GM12864 (cell line): ENCODE results near the gene COA6.
"Not testable (repeated sequence)": the region's sequence is repeated elsewhere in the genome, so short reads cannot be mapped to it uniquely, and the experiment has no call there.

ENCODE experiments used
- DNase-seq: peaks from one replicate; pipeline ENCODE4 v3.0.0-alpha.2; 2011; ENCODE audit warnings: low read depth
- H3K4me3 ChIP-seq: 2 replicates; pipeline ENCODE4 v1.5.1; 2011; ENCODE audit warnings: mild to moderate bottlenecking, low read depth, low read length, control low read depth
- TF ChIP-seq, protein P1 (sequence below): IDR thresholded peaks from 2 replicates; pipeline ENCODE4 v1.5.1; 2011; ENCODE audit warnings: low read depth, mild to moderate bottlenecking, moderate library complexity, low read length, control low read depth, inconsistent platforms; ENCODE audit errors: missing control alignments

The COA6 gene

GRCh38 chr1:234398849-234399381 is 25.7 kb downstream of the COA6 start:
- TF ChIP-seq, protein P1, sequence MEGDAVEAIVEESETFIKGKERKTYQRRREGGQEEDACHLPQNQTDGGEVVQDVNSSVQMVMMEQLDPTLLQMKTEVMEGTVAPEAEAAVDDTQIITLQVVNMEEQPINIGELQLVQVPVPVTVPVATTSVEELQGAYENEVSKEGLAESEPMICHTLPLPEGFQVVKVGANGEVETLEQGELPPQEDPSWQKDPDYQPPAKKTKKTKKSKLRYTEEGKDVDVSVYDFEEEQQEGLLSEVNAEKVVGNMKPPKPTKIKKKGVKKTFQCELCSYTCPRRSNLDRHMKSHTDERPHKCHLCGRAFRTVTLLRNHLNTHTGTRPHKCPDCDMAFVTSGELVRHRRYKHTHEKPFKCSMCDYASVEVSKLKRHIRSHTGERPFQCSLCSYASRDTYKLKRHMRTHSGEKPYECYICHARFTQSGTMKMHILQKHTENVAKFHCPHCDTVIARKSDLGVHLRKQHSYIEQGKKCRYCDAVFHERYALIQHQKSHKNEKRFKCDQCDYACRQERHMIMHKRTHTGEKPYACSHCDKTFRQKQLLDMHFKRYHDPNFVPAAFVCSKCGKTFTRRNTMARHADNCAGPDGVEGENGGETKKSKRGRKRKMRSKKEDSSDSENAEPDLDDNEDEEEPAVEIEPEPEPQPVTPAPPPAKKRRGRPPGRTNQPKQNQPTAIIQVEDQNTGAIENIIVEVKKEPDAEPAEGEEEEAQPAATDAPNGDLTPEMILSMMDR, result no peak
- peak; percentile 53 for DNase-seq
- peak overlapping the region; percentile 34; the same call in 1 of the 2 replicates for H3K4me3 ChIP-seq

- DNase-seq, H3K4me3 ChIP-seq: not testable (repeated sequence)
These were observed 26.3 kb downstream of the COA6 start for GRCh38 chr1:234399515-234399914.

DNA sequence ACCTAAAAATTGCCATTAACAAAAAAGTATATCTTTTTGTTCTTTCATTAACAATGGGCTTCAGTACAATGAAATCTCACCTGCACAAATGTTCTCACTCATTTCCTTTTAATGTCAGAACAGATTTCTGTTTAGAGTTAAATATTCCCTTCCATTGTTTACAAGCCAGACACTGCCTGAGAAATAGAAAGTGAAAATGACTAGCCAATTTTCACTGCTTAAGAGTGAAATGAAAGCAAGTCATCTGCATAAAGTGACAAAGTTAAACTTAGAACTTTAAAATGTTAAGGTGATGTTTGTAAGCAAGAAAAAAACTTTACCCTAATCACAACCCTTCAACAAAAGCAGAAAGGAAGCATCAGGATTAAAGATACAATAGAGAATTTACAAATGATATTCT is 27.5 kb downstream of the COA6 start:
- H3K4me3 ChIP-seq, result no peak overlapping the region
- TF ChIP-seq, protein P1, result no peak
- DNase-seq, result no peak

DNA sequence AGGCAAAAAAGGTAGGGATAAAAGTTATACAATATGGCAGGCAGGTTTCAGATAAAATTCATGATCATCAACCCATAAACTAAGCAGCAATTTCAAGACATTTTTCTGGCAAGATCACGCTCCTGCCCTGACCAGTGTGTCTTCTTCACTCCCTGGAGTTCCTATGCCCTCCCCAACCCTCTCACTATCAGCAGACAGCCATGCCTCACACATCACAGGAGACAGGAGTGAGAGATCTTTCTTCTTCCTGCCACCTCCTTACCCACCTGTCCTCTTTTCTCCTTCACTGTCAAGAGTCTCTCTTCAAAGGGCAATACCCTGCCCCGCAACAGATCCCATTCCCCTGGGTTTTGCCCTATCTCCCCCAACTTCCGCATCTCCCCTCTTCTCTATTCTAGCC is 28.4 kb downstream of the COA6 start:
- TF ChIP-seq, protein P1, result no peak
- DNase-seq, result no peak
- H3K4me3 ChIP-seq, result no peak overlapping the region

DNA sequence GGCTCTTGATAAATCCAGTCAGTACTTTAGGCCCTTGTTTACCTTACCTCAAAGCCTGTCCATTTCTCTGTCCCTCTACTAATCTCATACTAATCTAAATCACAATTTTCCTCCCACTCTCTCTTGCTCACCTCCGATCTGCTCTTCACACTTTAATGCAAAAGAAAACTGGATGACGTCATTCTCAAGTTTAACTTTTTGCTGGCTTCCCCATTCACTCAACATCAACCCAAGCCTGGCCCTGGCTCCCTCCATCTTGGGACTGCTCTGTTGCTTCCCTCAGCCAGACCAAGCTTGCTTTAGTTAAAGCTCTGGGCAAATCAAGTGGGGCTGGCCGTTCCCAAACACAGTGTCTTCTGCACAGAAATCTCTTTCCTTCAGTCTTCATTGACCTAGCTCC is 29.7 kb downstream of the COA6 start:
- TF ChIP-seq, protein P1, result no peak
- no peak overlapping the region for H3K4me3 ChIP-seq
- no peak for DNase-seq

DNA sequence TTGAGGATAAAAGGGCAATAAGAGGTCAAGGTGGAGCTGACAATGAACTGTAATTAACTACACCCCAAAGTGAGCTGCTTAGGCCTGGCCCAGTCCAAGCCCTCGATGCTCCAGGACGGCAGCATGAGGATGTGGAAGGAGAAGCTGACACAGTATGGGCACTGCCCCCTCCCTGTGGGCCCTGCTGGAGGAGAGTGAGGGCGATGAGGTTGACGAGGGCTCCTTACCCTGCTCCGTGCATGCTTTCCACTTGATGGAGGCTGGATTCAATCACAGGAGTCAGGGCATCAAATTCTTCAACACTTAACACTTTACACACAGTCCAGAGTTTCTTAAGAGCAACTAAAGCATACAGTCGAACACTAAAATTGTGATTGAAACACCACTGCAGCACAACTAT is 32.4 kb downstream of the COA6 start:
- TF ChIP-seq, protein P1, result no peak
- no peak overlapping the region for H3K4me3 ChIP-seq
- DNase-seq, result no peak

DNA sequence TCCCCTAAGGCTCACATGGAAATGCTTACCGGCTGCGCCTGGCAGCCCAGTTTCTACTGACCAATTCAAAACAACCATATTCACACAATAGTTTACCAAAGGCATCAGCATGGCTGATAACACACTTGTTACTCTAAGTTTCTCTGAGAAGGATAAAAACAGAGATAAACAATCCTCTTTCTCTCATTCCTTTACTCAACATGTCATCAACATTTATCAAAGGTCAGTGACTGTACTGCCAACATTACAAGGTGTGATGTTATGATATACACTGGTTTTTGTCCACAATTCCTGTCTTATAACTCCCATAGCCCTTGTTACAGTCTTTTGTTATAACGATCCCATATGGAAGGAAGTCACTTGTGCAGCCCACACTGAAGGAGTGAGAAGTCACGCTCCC is 33.6 kb downstream of the COA6 start:
- no peak overlapping the region for H3K4me3 ChIP-seq
- TF ChIP-seq, protein P1, result no peak
- DNase-seq, result no peak
